ENCODE measurements around the gene BLOC1S4.
"Not testable (repeated sequence)": the region's sequence is repeated elsewhere in the genome, so short reads cannot be mapped to it uniquely, and the experiment has no call there.

The BLOC1S4 gene

GRCh38 chr4:6722891-6723290 lies 6.9 kb downstream of the BLOC1S4 start:
- Mint-ChIP-seq H3K27ac (no peak overlapping the region), H3K9me3 (no peaks in the 10 kb centered on the region), H3K4me1 (peaks cover 25% of the 10 kb centered on the region), H3K4me3 (no peak overlapping the region), H3K36me3 (peaks cover 15% of the 10 kb centered on the region)
- ATAC-seq (no peak), DNase-seq (ENCODE audit: low spot score in 2 of 2) (no peak)

GRCh38 chr4:6723851-6724250 lies 7.9 kb downstream of the BLOC1S4 start:
- no peak for DNase-seq (ENCODE audit: low spot score in 2 of 2)
- no peak for ATAC-seq
- no peak overlapping the region for H3K4me3 Mint-ChIP-seq
- H3K27ac Mint-ChIP-seq: no peak overlapping the region
- no peaks in the 10 kb centered on the region for H3K9me3 Mint-ChIP-seq
- peaks cover 6% of the 10 kb centered on the region for H3K36me3 Mint-ChIP-seq
- H3K4me1 Mint-ChIP-seq: peaks cover 28% of the 10 kb centered on the region

- H3K36me3 Mint-ChIP-seq: no peaks in the 10 kb centered on the region
- H3K27ac Mint-ChIP-seq: peak overlapping the region; percentile 26
- H3K4me3 Mint-ChIP-seq: no peak overlapping the region
- peaks cover 21% of the 10 kb centered on the region for H3K4me1 Mint-ChIP-seq
- DNase-seq (ENCODE audit: low spot score in 2 of 2) (no peak), ATAC-seq (no peak)
- H3K9me3 Mint-ChIP-seq: no peaks in the 10 kb centered on the region
Observed at GRCh38 chr4:6724421-6725111, 8.6 kb downstream of the BLOC1S4 start.

- H3K4me1 Mint-ChIP-seq: peaks cover 14% of the 10 kb centered on the region
Observed at GRCh38 chr4:6725427-6725961, 9.5 kb downstream of the BLOC1S4 start.

GRCh38 chr4:6727081-6727942 lies 11.3 kb downstream of the BLOC1S4 start:
- DNase-seq (ENCODE audit: low spot score in 2 of 2) (no peak), ATAC-seq (no peak)
- no peaks in the 10 kb centered on the region for H3K9me3 Mint-ChIP-seq
- H3K4me3 Mint-ChIP-seq: no peak overlapping the region
- peak overlapping the region; percentile 33 for H3K27ac Mint-ChIP-seq
- peaks cover 7% of the 10 kb centered on the region for H3K4me1 Mint-ChIP-seq
- no peaks in the 10 kb centered on the region for H3K36me3 Mint-ChIP-seq

More at GRCh38 chr4:6725427-6725961, 9.5 kb downstream of the BLOC1S4 start:
- not testable (repeated sequence) for H3K9me3 Mint-ChIP-seq; H3K27ac Mint-ChIP-seq; ATAC-seq; H3K4me3 Mint-ChIP-seq; H3K36me3 Mint-ChIP-seq; DNase-seq (ENCODE audit: low spot score in 2 of 2)

GRCh38 chr4:6727943-6728250 lies 11.9 kb downstream of the BLOC1S4 start:
- no peak for DNase-seq (ENCODE audit: low spot score in 2 of 2)
- Mint-ChIP-seq H3K36me3 (no peaks in the 10 kb centered on the region), H3K9me3 (no peaks in the 10 kb centered on the region), H3K4me3 (no peak overlapping the region), H3K27ac (peak overlapping the region; percentile 33), H3K4me1 (peaks cover 7% of the 10 kb centered on the region)
- no peak for ATAC-seq

- Mint-ChIP-seq H3K4me3 (no peak overlapping the region), H3K36me3 (peaks cover 1% of the 10 kb centered on the region), H3K27ac (peak overlapping the region; percentile 33), H3K4me1 (peaks cover 7% of the 10 kb centered on the region), H3K9me3 (no peaks in the 10 kb centered on the region)
- no peak for ATAC-seq
- DNase-seq (ENCODE audit: low spot score in 2 of 2): no peak
Observed at GRCh38 chr4:6728320-6729029, 12.5 kb downstream of the BLOC1S4 start.

GRCh38 chr4:6730603-6731317 lies 14.8 kb downstream of the BLOC1S4 start:
- Mint-ChIP-seq H3K36me3 (peaks cover 6% of the 10 kb centered on the region), H3K4me1 (peaks cover 13% of the 10 kb centered on the region), H3K9me3 (no peaks in the 10 kb centered on the region), H3K4me3 (no peak overlapping the region), H3K27ac (no peak overlapping the region)
- no peak for DNase-seq (ENCODE audit: low spot score in 2 of 2)
- no peak for ATAC-seq

- DNase-seq (ENCODE audit: low spot score in 2 of 2): no peak
- Mint-ChIP-seq H3K27ac (no peak overlapping the region), H3K4me3 (no peak overlapping the region), H3K9me3 (no peaks in the 10 kb centered on the region), H3K36me3 (peaks cover 6% of the 10 kb centered on the region), H3K4me1 (peaks cover 13% of the 10 kb centered on the region)
- ATAC-seq: no peak
Observed at GRCh38 chr4:6731318-6731675, 15.3 kb downstream of the BLOC1S4 start.

GRCh38 chr4:6731780-6732179 lies 15.8 kb downstream of the BLOC1S4 start:
- Mint-ChIP-seq H3K4me3 (no peak overlapping the region), H3K9me3 (no peaks in the 10 kb centered on the region), H3K4me1 (peaks cover 13% of the 10 kb centered on the region), H3K27ac (no peak overlapping the region), H3K36me3 (peaks cover 6% of the 10 kb centered on the region)
- ATAC-seq (no peak), DNase-seq (ENCODE audit: low spot score in 2 of 2) (no peak)

- Mint-ChIP-seq H3K4me1 (peaks cover 13% of the 10 kb centered on the region), H3K36me3 (peaks cover 6% of the 10 kb centered on the region), H3K9me3 (no peaks in the 10 kb centered on the region), H3K27ac (no peak overlapping the region), H3K4me3 (no peak overlapping the region)
- DNase-seq (ENCODE audit: low spot score in 2 of 2) (no peak), ATAC-seq (no peak)
Observed at GRCh38 chr4:6732441-6733357, 16.7 kb downstream of the BLOC1S4 start.

- no peak overlapping the region for H3K4me3 Mint-ChIP-seq
- DNase-seq (ENCODE audit: low spot score in 2 of 2) (no peak), ATAC-seq (no peak)
- H3K36me3 Mint-ChIP-seq: peaks cover 6% of the 10 kb centered on the region
- H3K4me1 Mint-ChIP-seq: peaks cover 6% of the 10 kb centered on the region
- peak overlapping the region; percentile 56 for H3K27ac Mint-ChIP-seq
- no peaks in the 10 kb centered on the region for H3K9me3 Mint-ChIP-seq
Observed at GRCh38 chr4:6733358-6734164, 17.6 kb downstream of the BLOC1S4 start.

- Mint-ChIP-seq H3K27ac (peak overlapping the region; percentile 56), H3K36me3 (peaks cover 6% of the 10 kb centered on the region), H3K4me1 (peaks cover 6% of the 10 kb centered on the region), H3K9me3 (no peaks in the 10 kb centered on the region), H3K4me3 (no peak overlapping the region)
- ATAC-seq: peak; percentile 51
- no peak for DNase-seq (ENCODE audit: low spot score in 2 of 2)
Observed at GRCh38 chr4:6734165-6734786, 18.3 kb downstream of the BLOC1S4 start.

Data from stimulated activated effector memory CD8-positive, alpha-beta T cell treated with anti-CD3 and anti-CD28 coated beads, Interleukin-12 subunit alpha, Interleukin-12 subunit beta, amount 100 ng/mL, for 72 hours (primary cell).